GM18861 (cell line): ENCODE measurements around the gene PROKR1.
"Not testable (repeated sequence)": the region's sequence is repeated elsewhere in the genome, so short reads cannot be mapped to it uniquely, and the experiment has no call there.

Experiments
- ATAC-seq: cut with Tn5 transposase; IDR thresholded peaks from one replicate; pipeline ENCODE4 v1.9.1; 2021; ENCODE audit not compliant: unreplicated experiment

PROKR1 gene

GRCh38 chr2:68653538-68653982 is 10.2 kb downstream of the PROKR1 start:
- no peak for ATAC-seq

- ATAC-seq: no peak
These were observed 14.9 kb downstream of the PROKR1 start for GRCh38 chr2:68658266-68658665.

GRCh38 chr2:68659081-68659480 is 15.7 kb downstream of the PROKR1 start:
- ATAC-seq: no peak

GRCh38 chr2:68660658-68661057 is 17.3 kb downstream of the PROKR1 start:
- ATAC-seq: no peak

- no peak for ATAC-seq
These were observed 19.1 kb downstream of the PROKR1 start for GRCh38 chr2:68662466-68662865.

DNA sequence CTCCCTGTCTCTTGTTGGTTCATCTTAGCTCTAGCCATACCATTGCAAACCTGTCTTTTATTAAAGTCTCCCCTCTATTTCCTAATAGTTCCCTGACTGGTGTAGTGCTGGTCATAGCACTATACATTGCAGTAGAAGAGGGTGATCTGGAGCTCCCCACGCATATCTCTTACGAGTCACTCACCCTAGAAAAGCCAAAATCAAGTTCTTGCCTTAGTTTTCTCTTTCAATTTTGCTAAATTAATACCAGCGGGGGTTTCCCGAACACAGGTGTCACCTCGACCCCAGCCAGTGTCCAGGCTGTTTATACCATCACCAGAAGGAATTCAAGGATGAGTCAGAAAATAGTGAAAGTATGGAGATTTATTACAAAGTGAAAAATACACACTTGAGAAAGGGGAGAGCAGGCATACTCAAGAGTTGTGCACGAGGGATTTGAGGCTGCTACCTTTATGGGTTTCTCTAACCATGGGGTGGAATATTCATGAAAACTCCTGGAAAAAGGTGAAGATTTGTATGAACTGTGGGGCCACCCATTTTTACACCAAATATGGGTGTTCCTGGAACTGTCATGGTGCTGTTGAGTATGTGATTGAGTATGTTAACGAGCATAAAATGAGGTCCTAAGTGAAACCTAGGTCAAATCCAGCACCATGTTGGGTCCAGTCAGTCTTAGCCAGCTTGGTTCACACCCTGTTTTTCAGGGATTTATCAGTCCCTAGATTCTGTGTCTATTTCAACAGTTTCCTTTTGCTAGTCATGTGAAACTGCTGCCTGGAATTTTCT is 20.2 kb downstream of the PROKR1 start:
- no peak for ATAC-seq

DNA sequence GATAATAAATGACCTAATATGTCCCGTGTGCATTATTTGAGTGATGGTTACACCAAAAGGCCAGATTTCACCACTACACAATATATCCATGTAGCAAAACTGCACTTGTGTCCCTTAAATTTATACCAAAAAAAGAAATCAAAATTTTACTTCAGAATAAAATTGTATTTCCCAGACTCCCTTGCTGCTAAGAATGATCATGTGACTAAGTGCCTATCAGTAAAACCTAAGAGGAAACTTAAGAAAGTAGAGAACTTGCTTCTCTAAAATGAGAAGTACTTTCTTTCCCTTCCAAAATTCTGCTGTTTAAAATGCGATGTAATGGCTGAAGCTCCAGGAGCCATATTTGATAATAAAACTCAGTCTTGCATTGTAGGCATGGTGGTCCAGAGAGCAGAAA is 24.0 kb downstream of the PROKR1 start:
- no peak for ATAC-seq

GRCh38 chr2:68669651-68670050 is 26.3 kb downstream of the PROKR1 start:
- no peak for ATAC-seq

DNA sequence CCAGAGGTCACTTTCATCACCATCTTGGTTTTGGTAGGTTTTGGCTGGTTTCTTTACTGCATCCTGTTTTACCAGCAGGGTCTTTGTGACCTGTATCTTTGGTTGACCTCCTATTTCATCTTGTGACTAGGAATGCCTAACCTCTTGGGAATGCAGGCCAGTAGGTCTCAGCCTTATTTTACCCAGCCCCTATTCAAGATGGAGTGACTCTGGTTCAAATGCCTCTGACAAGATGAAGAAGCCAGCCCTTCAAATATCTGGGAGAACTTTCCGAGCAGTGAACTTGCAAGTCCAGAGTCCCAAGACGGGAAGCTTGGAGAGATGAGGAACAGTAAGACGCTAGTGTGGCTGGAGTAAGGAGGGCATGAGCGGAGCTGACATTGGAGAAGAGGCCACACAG is 28.6 kb downstream of the PROKR1 start:
- no peak for ATAC-seq

DNA sequence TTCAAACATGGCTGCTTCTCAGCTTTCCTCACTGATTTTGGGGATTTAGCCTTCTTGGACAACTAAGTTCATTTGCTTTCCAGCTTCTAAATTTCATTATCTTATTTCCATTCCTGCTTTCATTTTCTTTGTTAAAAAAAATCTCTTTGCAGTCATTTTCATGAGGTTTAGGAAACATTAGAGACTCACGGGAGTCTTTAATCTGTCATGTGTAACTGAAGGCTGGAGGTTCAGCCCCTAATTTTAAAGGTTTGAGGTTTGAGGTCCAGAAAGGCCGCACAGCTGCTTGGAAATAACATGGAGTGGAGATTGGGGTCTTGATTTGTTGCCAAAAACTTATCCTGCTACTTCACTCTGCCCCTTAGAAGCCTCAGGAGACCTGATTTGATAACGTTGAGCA is 30.3 kb downstream of the PROKR1 start:
- no peak for ATAC-seq

DNA sequence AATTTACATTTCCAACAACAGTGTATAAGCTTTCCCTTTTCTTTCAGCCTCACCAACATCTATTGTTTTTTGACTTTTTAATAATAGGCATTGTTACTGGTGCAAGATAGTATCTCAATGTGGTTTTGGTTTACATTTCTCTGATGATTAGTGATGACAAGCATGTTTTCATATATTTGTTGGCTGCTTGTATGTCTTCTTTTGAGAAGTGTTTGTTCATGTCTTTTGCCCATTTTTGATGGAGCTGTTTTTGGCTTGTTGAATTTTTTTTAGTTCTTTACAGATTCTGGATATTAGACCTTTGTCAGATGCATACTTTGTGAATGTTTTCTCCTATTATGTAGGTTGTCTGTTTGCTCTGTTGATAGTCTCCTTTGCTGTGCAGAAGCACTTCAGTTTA is 32.1 kb downstream of the PROKR1 start:
- no peak for ATAC-seq

GRCh38 chr2:68677837-68678236 is 34.5 kb downstream of the PROKR1 start:
- ATAC-seq: not testable (repeated sequence)

GRCh38 chr2:68679166-68679916 is 36.0 kb downstream of the PROKR1 start:
- ATAC-seq: not testable (repeated sequence)

- ATAC-seq: not testable (repeated sequence)
These were observed 36.5 kb downstream of the PROKR1 start for GRCh38 chr2:68679917-68680267.

DNA sequence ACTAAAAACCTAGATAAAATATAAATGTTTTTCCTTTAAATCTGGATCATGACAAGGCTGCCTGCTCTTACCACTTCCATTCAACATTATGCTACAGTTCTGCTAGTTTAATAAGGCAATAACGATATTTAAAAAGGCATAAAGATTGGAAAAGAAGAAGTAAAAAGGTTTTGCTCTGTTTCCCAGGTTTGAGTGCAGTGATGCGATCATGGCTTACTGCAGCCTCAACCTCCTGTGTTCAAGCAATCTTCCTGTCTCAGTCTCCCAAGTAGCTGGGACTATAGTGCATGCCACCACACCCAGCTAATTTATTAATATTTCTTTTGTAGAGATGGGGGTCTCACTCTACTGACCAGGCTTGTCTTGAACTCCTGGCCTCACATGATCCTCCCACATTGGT is 40.8 kb downstream of the PROKR1 start:
- ATAC-seq: no peak

GRCh38 chr2:68686178-68686577 is 42.8 kb downstream of the PROKR1 start:
- no peak for ATAC-seq

DNA sequence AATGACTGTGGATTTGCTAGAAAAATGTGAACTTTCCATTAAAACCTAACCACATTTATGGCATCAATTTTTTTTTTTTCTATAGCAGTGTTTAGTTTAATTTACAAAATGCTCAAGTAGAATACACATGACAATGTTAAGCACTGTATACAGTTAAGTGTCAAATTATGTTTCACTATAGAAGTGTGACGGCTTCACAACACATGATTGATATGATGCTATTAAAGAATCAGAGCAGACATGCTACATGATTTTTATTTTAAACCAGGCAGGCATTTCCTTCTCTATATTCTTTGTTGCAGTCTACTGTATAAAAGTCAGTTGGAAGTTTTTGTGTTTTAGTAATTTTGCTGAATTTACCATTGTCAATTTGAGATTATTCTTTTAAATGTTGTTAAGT is 43.6 kb downstream of the PROKR1 start:
- no peak for ATAC-seq

DNA sequence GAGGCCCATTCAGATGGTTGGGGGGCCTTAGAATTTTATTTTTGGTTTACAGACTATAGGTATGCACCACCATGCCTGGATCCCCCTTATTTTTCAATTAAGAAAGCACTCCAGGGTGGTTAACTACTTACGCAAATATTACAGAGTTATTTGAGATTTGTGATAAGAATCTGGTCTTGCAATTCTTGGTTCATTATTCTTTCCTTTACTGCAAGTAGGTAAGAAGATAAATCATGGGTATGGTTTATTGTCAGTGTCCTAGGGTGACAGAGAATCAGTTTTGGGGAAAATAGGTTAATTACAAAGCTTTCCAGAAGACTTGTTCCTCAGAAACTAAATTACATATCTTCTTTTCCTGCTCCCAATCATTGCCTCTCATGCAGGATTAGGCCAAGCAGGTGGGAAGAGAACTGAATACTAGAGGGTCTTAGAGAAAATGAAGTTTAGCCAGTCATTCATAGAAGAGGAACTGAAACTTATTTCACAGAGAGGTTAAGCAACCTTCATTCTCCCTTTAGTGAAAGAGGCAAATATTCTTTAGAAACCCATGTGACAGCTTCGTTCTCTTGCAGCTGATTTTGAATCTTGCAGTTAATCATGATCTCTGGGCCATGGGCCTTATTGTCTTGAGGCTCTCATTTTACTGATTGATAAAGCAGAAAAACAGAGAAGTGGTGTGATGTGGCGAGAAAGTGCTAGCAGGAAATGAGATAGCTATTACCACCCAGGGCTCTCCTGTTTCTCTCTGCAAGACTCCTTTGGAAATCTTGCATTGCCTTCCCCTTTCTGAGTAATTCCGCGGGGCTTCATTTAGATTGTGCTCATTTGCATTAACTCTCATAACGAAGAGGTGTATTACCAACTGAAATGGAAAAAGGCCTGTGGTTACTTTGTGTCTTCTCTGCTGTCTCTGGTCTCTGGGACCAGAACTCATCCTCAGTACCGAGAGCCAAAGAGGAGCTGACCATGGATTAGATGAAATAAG is 46.5 kb downstream of the PROKR1 start:
- ATAC-seq: peak; percentile 89

- no peak for ATAC-seq
These were observed 47.5 kb downstream of the PROKR1 start for GRCh38 chr2:68690851-68691250.

- ATAC-seq: no peak
These were observed 49.1 kb downstream of the PROKR1 start for GRCh38 chr2:68692511-68692910.

GRCh38 chr2:68693951-68694350 is 50.6 kb downstream of the PROKR1 start:
- no peak for ATAC-seq
